GM12801 (cell line): ENCODE measurements around the gene KIF7.

Source experiments
- TF ChIP-seq, protein P1 (sequence below): IDR thresholded peaks from one replicate; pipeline ENCODE4 v1.5.1; 2011; ENCODE audit warnings: control low read depth; ENCODE audit not compliant: insufficient read length; ENCODE audit errors: extremely low read depth

KIF7 gene

DNA sequence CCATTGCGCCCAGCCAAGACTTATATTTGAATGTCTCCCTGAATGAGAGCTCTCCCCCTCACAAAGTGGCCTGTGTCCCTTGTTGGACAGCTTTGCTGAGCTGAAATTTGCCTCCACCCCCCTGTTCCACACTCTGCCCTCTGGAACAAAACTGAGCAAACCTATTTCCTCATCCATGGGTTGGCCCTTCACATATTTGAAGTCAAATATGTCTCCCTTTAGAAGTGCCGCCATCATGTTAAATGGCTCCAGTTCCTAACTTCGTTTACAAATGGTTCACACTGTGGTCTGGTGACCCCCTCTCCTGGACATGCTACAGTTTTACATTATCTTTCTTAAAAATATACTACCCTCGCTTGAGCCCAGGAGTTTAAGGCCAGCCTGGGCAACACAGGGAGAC, 19.3 kb upstream of the KIF7 start:
- TF ChIP-seq, protein P1, sequence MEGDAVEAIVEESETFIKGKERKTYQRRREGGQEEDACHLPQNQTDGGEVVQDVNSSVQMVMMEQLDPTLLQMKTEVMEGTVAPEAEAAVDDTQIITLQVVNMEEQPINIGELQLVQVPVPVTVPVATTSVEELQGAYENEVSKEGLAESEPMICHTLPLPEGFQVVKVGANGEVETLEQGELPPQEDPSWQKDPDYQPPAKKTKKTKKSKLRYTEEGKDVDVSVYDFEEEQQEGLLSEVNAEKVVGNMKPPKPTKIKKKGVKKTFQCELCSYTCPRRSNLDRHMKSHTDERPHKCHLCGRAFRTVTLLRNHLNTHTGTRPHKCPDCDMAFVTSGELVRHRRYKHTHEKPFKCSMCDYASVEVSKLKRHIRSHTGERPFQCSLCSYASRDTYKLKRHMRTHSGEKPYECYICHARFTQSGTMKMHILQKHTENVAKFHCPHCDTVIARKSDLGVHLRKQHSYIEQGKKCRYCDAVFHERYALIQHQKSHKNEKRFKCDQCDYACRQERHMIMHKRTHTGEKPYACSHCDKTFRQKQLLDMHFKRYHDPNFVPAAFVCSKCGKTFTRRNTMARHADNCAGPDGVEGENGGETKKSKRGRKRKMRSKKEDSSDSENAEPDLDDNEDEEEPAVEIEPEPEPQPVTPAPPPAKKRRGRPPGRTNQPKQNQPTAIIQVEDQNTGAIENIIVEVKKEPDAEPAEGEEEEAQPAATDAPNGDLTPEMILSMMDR = no peak

DNA sequence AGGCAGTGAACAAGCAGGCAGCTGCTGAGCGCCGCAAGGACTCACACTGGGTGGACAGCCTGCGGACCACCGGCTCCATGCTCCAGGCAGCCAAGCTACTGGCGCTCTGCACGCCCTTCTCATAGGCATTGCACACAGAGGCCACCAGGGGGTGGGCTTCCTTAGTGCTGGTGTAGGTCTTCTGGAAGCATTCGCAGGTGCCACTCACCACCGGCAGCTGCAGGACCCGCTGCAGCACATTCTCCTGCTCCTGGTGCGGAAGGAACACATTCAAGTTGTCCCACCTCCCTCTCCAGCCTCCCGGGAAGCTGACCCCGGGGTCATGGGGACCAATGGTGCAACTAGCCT, 17.9 kb upstream of the KIF7 start:
- TF ChIP-seq, protein P1 = no peak

GRCh38 chr15:89672221-89673164, 17.2 kb upstream of the KIF7 start:
- TF ChIP-seq, protein P1 = no peak

- TF ChIP-seq, protein P1 = no peak
Observed at GRCh38 chr15:89671687-89672086, 16.4 kb upstream of the KIF7 start.

GRCh38 chr15:89670971-89671560, 15.8 kb upstream of the KIF7 start:
- TF ChIP-seq, protein P1 = no peak

DNA sequence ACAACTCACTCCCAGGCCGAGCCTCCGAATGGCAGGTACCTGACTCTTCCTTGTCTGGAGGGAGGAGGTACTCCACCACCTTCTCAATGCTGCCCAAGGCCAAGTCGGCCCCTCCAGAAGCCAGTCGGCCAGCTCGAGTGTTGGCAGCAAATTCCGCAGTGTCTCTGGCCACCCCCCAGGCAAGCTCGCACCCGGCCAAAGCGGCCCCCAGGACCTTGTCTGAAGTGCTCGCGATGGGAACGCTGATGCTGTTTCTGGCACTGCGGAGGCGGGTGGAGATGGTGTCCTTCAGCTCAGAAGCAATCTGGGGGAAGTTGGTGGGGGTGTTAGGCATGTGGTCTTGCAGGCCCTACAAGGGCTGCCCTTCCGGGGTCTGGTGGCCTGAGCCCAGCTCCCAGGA, 14.7 kb upstream of the KIF7 start:
- TF ChIP-seq, protein P1 = no peak

GRCh38 chr15:89669309-89669865, 14.1 kb upstream of the KIF7 start:
- TF ChIP-seq, protein P1 = no peak
